Measurements from ENCODE around the gene KCNMA1. TPM values are rescaled to one million over a fixed set of nuclear protein-coding genes. Genes with fewer than 3 reads are reported as not detected.

KCNMA1 gene
- total and polyA plus RNA-seq, 2 donors (not counting 1 experiment from before 2014, with no cell fraction given), result 0.82 to 3.1 TPM

DNA sequence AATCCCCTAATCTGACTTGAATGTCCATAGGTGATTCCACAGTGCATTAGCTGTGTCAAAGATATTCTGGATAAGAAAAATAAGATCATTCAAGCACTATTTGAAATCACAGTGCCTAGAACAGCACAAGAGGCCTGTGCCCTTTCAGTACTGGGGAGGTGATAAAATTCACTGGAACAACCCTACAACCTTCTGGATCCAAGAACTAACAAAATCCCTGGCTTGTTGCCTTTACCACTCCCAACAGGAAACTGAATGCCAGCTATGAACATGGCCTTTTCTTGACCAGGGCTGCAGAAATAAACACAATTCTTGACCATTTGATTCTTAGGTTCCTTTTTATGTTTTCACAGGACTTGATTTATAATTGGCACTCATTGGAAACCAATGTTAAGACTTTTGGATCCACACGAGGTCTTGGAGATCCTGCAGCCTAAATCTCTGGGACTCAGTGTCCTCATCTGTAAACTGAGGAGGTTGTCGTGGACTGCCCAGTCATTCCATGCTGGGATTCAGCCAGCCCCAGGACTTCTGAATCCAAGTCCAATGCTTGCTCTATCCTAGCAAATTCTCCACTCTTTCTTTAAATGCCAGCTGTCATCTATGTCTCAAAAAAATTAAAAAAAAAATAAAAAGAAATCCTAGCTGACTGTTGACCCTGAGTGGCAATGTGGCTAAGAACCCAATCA lies 624.7 kb downstream of the KCNMA1 start:
- WGBS (ENCODE audit: insufficient coverage), result 85% methylated on average over 2 of the region's 2 CpGs
- Mint-ChIP-seq H3K27me3 (peaks cover 2% of the 10 kb centered on the region), H3K9me3 (ENCODE audit: insufficient read depth) (no peaks in the 10 kb centered on the region), H3K4me1 (peaks cover 23% of the 10 kb centered on the region), H3K27ac (no peak overlapping the region), H3K4me3 (no peak overlapping the region)
- ATAC-seq (ENCODE audit: low read depth) (no peak), DNase-seq (no peak)
- Histone ChIP-seq H3K4me3 (ENCODE audit: control extremely low read depth in 1 of 5, extremely low read depth in 1 of 5, insufficient read depth in 1 of 5, low read depth in 2 of 5, low read length in 4 of 5) (no peak overlapping the region), H3K9ac (ENCODE audit: low read length) (no peak overlapping the region), H3K4me2 (replicated peaks; ENCODE audit: low read depth, low read length, poor library complexity, severe bottlenecking) (no peak overlapping the region), H3K27me3 (replicated peaks in 1 of 4; ENCODE audit: control extremely low read depth in 1 of 4, control insufficient read depth in 3 of 4, insufficient read depth in 4 of 4, low read length in 3 of 4) (no peaks in the 10 kb centered on the region), H3K9me3 (ENCODE audit: control extremely low read depth in 1 of 3, control insufficient read depth in 2 of 3, insufficient read depth in 1 of 3, low read length in 2 of 3) (no peaks in the 10 kb centered on the region), H3K27ac (ENCODE audit: low read length in 2 of 2) (no peak overlapping the region), H3K4me1 (ENCODE audit: control insufficient read depth in 2 of 2, insufficient read depth in 2 of 2, low read length in 2 of 2) (peaks cover 3 to 23% of the 10 kb centered on the region in 2 donors), H4K20me1 (ENCODE audit: control insufficient read depth, insufficient read depth, low read length, poor library complexity, severe bottlenecking) (no peaks in the 10 kb centered on the region), H3K79me2 (ENCODE audit: control insufficient read depth, insufficient read depth, low read length) (no peaks in the 10 kb centered on the region), H2AFZ (ENCODE audit: insufficient read depth, low read depth, low read length, poor library complexity, severe bottlenecking) (no peak overlapping the region), H3K36me3 (replicated peaks in 1 of 2; ENCODE audit: control extremely low read depth in 1 of 2, control insufficient read depth in 1 of 2, extremely low read depth in 1 of 2, insufficient read depth in 2 of 2, low read length in 1 of 2) (no peaks in the 10 kb centered on the region)
- ChIA-PET CTCF (no interaction called here), POLR2A (no interaction called here)
- intact Hi-C loops (cut with micrococcal nuclease), result no loop called here
- TF ChIP-seq, protein P1, sequence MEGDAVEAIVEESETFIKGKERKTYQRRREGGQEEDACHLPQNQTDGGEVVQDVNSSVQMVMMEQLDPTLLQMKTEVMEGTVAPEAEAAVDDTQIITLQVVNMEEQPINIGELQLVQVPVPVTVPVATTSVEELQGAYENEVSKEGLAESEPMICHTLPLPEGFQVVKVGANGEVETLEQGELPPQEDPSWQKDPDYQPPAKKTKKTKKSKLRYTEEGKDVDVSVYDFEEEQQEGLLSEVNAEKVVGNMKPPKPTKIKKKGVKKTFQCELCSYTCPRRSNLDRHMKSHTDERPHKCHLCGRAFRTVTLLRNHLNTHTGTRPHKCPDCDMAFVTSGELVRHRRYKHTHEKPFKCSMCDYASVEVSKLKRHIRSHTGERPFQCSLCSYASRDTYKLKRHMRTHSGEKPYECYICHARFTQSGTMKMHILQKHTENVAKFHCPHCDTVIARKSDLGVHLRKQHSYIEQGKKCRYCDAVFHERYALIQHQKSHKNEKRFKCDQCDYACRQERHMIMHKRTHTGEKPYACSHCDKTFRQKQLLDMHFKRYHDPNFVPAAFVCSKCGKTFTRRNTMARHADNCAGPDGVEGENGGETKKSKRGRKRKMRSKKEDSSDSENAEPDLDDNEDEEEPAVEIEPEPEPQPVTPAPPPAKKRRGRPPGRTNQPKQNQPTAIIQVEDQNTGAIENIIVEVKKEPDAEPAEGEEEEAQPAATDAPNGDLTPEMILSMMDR (IDR thresholded peaks at IDR 0.05), result no peak

- ChIA-PET POLR2A (no interaction called here), CTCF (no interaction called here)
- peaks cover under 1% of the 10 kb centered on the region for H3K9me3 Mint-ChIP-seq (ENCODE audit: insufficient read depth)
- no peak overlapping the region for H3K27ac Mint-ChIP-seq
- no peaks in the 10 kb centered on the region for H3K27me3 ChIP-seq (replicated peaks in 1 of 4; ENCODE audit: control extremely low read depth in 1 of 4, control insufficient read depth in 3 of 4, insufficient read depth in 4 of 4, low read length in 3 of 4)
- no peak overlapping the region for H3K4me3 ChIP-seq (ENCODE audit: control extremely low read depth in 1 of 5, extremely low read depth in 1 of 5, insufficient read depth in 1 of 5, low read depth in 2 of 5, low read length in 4 of 5)
- H3K4me1 ChIP-seq (ENCODE audit: control insufficient read depth in 2 of 2, insufficient read depth in 2 of 2, low read length in 2 of 2), result peaks cover 3 to 25% of the 10 kb centered on the region in 2 donors
- H3K36me3 ChIP-seq (replicated peaks in 1 of 2; ENCODE audit: control extremely low read depth in 1 of 2, control insufficient read depth in 1 of 2, extremely low read depth in 1 of 2, insufficient read depth in 2 of 2, low read length in 1 of 2), result no peaks in the 10 kb centered on the region
- intact Hi-C loops (cut with micrococcal nuclease), result no loop called here
- no peak overlapping the region for H3K4me2 ChIP-seq (replicated peaks; ENCODE audit: low read depth, low read length, poor library complexity, severe bottlenecking)
- H3K27ac ChIP-seq (ENCODE audit: low read length in 2 of 2), result no peak overlapping the region
- TF ChIP-seq EZH2 (IDR thresholded peaks at IDR 0.05; ENCODE audit: borderline replicate concordance, insufficient read depth, low read depth, low read length, poor library complexity, severe bottlenecking), result no peak
- TF ChIP-seq, protein P1 (IDR thresholded peaks at IDR 0.05), result no peak
- no peaks in the 10 kb centered on the region for H4K20me1 ChIP-seq (ENCODE audit: control insufficient read depth, insufficient read depth, low read length, poor library complexity, severe bottlenecking)
- ATAC-seq (ENCODE audit: low read depth) (no peak), DNase-seq (no peak)
- 85% methylated on average over 4 of the region's 11 CpGs for WGBS (ENCODE audit: insufficient coverage)
- H3K79me2 ChIP-seq (ENCODE audit: control insufficient read depth, insufficient read depth, low read length), result no peaks in the 10 kb centered on the region
- no peak overlapping the region for H3K4me3 Mint-ChIP-seq
- H3K9ac ChIP-seq (ENCODE audit: low read length), result no peak overlapping the region
- H3K27me3 Mint-ChIP-seq, result peaks cover 2% of the 10 kb centered on the region
- no peak overlapping the region for H2AFZ ChIP-seq (ENCODE audit: insufficient read depth, low read depth, low read length, poor library complexity, severe bottlenecking)
- H3K4me1 Mint-ChIP-seq, result peaks cover 25% of the 10 kb centered on the region
- H3K9me3 ChIP-seq (ENCODE audit: control extremely low read depth in 1 of 3, control insufficient read depth in 2 of 3, insufficient read depth in 1 of 3, low read length in 2 of 3), result no peaks in the 10 kb centered on the region
Measured at GRCh38 chr10:77011874-77012811, 625.5 kb downstream of the KCNMA1 start.

Data from B cell (primary cell).